GM21390 (cell line): ENCODE results near the gene YTHDF1.
"Not testable (repeated sequence)": the region's sequence is repeated elsewhere in the genome, so short reads cannot be mapped to it uniquely, and the experiment has no call there.

Experiments used
- ATAC-seq: cut with Tn5 transposase; IDR thresholded peaks from one replicate; pipeline ENCODE4 v1.9.1; 2021; ENCODE audit not compliant: unreplicated experiment

Gene YTHDF1

DNA sequence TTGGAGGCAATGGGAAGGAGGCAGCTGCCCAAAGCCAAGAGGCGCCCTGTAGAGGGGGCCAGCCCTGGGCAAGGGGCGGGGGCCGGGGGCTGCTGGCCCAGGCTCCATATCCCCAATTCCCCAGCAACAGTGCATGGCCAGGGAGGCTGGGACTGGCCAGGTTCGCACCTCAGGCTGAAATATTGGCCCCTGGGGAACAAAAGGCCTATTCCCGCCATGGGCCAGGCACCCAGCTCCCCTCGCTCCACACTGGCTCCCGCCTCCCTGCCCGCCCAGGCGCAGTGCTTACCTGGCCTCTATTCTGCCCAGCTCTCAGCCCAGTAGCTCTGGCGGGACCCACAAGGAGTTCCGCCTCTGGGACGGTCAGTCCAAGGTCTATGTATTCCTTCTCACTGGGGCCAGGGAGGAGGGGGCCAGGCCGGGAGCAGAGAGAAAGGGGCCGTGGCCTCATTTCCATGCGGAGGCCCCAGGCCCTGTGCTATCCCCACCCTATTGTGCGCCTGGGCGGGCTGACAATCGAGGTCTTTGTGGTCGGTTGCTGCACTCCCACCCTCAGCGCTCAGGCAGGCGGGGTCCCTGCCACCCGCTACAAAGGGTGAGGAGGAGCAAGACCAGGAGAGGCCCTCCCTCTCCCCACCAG lies 42.3 kb downstream of the YTHDF1 start:
- ATAC-seq: no peak

DNA sequence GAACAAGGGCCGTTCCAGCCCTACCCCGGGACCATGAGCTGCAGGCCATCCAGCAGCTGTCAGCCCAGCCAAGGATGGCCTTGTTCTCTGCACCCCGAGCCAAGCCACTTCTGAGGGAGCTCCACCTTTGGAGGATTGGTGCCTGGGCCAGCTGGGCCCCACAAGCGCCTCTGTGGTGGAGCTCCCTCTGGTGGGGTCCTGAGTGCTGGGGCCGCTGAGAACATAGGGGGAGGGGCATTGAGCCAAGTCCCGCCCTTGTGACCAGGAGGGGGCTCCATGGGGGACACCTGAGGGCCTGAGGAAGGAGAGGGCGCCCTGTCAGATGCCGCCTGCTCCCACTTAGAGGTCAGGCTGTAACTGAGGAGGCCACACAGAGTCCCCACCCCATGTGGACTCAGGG lies 43.2 kb downstream of the YTHDF1 start:
- no peak for ATAC-seq

DNA sequence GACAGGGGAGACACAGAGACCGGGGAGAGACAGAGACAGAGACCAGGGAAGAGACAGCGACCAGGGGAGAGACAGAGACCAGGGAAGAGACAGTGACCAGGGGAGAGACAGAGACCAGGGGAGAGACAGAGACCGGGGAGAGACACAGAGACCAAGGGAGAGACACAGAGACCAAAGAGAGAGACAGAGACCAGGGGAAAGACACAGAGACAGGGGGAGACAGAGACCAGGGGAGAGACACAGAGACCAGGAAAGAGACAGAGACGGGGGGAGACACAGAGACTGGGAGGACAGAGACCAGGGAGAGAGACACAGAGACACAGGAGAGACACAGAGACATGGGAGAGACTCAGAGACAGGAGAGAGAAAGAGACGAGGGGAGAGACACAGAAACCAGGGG lies 43.9 kb downstream of the YTHDF1 start:
- no peak for ATAC-seq

DNA sequence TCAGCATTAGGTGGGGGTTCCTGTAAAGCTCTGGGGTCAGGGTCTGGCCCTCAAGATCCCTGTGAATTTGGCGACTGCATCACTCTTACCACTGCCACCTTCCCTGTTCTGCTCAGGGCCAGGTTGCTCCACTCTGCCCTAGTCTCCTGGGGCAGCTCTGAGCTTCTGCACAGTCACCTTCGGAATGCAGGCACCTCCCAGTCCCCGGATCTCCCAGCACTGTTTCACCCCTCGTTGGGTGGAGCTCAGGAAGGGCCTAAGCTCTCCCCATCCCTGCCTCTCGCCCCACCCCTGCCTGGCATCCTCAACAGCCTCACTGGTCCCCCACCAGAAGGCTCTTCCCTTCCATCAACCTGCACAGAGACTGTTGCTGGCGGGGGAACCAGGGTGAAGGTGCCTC lies 46.2 kb downstream of the YTHDF1 start:
- ATAC-seq: no peak

- no peak for ATAC-seq
These were observed 47.1 kb downstream of the YTHDF1 start for GRCh38 chr20:63168861-63169260.

DNA sequence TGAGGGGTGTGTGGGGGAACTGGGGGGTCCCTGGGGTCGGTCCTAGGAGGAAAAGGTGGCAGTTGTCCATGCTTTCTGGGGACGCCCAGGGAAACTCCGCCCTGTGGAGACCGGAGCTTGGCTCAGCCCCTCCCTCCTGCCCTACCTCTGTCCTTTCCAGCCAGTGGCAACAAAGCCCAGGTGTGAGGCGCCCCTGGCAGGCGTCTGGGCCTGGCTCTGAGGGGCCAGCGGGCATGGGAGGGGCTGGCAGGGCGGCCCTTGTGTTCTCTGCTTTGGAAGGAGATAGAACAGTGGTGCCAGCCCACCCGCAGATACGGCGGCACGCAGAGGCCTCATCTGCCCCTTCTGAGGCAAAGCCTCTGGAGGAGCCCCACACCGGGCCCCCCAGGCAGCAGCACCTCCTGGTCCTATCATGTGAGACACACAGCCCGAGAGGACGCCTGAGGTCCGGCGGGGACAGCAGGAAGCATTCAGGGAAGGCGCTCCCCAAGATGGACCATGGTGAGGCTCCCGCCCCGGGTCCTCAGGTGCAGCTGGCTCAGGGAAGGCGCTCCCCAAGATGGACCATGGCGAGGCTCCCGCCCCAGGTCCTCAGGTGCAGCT lies 47.9 kb downstream of the YTHDF1 start:
- no peak for ATAC-seq

DNA sequence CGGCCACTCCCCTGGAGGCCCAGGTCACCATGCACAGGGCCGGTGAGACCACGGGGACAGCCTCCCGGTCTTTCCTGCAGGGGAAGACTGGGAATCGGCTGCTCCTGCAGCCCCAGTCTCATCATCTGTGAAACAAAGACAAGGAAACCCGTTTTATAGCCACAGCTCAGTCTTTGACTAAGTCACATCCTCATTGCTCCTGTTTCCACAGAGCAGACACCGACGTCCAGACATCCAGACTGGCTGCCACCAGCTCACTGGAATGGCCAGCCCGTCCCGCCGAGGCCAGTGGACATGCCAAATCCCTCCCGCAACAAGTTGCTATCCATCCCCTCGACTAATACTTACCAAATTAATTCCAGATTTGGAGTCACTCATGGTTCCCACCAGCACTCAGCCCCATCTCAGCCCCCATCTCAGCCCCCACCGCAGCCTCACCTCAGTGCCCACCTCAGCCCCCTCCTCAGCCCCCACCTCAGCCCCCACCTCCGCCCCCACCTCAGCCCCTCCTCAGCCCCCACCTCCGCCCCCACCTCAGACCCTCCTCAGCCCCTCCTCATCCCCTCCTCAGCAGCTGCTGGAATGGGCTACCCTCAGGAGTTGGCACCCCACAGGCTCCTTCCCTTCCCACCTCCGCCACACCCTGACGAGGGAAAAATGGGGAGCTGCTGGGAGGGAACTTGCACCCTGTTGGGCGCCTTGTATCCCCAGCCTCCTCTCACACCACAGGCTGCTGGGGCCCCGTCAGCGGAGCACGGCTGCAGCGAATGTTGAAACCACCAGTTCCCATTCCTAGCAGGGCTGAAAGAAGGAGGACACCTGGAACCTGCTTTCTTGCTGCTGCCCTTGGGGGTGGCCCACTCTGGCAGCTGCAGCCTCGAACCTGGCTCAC lies 48.7 kb downstream of the YTHDF1 start:
- ATAC-seq: no peak

- ATAC-seq: no peak
These were observed 49.5 kb downstream of the YTHDF1 start for GRCh38 chr20:63166193-63167020.

DNA sequence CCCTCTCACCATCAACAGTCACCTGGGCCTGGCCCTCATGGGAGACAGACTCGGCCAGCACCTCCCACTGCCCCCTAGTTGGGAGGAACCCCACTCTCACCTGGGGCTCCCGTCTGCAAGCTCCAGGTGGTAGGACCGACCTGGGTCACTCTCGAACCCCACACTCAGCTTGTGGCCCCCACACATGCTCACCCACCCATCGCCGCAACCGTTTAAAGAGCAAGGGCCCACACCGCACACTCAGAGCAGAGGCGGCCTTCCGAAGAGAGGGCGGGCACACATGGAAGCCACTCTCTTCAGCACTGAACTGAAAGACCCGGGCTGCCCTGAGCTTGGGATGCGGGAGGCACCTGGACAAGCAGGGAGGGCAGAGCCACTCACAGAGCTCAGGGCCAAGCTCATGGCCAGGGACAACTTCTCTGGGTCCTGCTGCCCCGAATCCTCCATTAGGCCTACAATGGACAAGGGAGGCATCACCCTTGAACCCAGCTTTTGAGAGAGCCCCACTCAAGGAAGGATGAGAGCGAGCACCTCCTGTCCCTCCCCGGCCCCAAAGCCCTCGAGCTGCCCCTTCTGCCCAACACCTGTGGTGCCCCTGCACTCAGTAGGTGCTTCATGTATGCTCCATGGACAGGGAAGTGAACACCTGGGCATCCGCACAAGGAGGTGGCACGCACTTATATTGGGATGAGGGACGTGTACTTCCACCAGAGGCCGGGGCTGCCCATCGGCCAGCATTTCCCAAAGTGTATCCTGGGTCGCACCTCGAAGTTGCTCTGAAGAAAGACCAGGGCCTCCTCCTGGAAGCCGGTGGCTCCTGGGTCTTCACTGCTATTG lies 50.4 kb downstream of the YTHDF1 start:
- ATAC-seq: no peak

- no peak for ATAC-seq
These were observed 51.2 kb downstream of the YTHDF1 start for GRCh38 chr20:63164484-63165355.

- ATAC-seq: no peak
These were observed 52.1 kb downstream of the YTHDF1 start for GRCh38 chr20:63163596-63164483.

DNA sequence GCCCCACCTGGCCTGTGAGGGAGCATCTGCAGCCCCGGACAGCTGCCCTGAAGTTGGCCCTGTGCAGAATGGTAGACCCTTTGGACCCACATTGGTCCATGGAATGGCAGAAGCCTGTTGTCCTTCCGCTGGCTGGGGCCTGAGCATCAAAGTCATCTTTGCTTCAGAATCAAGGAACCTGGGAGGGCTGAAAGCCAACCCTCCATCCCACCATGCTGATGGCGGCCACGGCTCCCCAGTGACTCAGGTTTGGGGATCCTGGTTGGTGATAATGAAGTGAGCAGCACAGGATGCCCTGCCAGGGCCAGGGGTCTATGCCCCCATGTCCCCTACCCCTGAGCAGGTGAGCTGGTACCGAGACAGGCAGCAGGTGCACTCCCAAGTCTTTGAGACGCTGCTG lies 52.8 kb downstream of the YTHDF1 start:
- ATAC-seq: no peak

DNA sequence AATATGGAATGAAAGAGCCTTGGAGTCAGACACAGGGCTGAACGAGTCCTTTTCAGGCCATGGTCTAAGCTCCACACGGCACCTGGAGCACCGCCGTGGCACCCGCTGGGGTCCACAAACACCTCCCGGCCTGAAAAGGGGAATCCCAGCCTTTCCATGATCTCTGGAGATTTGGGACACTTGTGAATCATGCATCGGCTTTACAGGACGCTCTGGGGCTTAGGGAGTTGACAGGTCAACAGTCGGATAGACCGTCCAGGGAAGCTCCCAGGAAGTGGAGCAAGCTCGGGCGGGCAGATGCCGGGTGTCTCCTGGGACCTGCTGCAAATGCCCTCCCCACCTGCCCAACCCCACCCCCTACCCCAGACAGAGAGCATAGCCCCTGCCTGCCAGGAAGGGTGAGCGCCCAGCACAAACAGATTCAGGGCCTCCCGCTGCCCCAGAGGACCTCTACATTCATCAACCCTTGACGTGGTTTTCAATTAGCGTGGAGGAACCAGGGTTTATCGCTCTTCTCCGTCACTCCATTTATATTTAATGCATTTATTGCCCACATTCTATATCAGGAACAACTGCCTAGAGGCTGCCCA lies 53.6 kb downstream of the YTHDF1 start:
- no peak for ATAC-seq

- no peak for ATAC-seq
These were observed 54.7 kb downstream of the YTHDF1 start for GRCh38 chr20:63161176-63161651.

DNA sequence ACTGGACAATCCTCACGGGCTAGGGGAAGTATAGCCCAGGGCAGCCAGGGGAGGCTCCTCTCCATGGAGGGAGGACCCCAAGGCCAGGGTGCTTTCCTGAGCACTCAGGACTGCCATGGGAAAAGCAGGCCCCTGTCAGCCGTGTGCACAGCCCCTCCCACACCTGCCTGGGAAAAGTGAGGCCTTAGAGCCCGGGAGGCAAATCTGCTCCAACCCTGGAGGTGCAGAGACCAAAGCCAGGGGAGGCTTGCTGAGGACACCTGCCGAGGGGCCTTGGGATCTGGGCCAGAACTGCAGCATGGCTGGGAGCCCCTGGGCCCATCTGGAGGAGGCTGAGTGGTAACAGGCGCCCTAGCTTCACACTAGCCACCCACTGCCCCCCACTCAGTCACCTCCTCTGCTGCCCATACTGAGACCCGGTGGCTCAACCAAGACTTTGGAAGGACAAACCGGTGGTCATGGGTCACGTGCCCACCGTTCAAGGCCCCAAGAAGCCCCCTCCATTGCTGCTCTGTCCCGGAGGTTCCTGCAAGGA lies 55.2 kb downstream of the YTHDF1 start:
- ATAC-seq: no peak

- no peak for ATAC-seq
These were observed 55.9 kb downstream of the YTHDF1 start for GRCh38 chr20:63159826-63160640.

GRCh38 chr20:63159251-63159650 lies 56.7 kb downstream of the YTHDF1 start:
- ATAC-seq: not testable (repeated sequence)
